SH-SY5Y (cell line): ENCODE results near the gene TGFBR3.

Experiments
- GATA2 ChIP-seq: IDR thresholded peaks from 2 replicates; pipeline ENCODE4 v1.6.1; 2011; ENCODE audit warnings: mild to moderate bottlenecking, low read depth, low read length
- GATA3 ChIP-seq: IDR thresholded peaks from 2 replicates; pipeline ENCODE4 v1.6.1; 2011; ENCODE audit warnings: low read depth, mild to moderate bottlenecking, low read length, moderate library complexity

GRCh38 chr1:91799863-91800262, 86.1 kb downstream of the TGFBR3 start:
- TF ChIP-seq GATA2: no peak
- no peak for TF ChIP-seq GATA3
